H1 (cell line): ENCODE data around the gene TTC28.
"Not testable (repeated sequence)": the region's sequence is repeated elsewhere in the genome, so short reads cannot be mapped to it uniquely, and the experiment has no call there.

Experiments
- CHD1 ChIP-seq: IDR thresholded peaks from 2 replicates; pipeline ENCODE4 v1.6.1; 2012; ENCODE audit warnings: low read depth, low read length, improper control_type of control experiment
- EP300 ChIP-seq, 2 experiments: IDR thresholded peaks; 1 replicate in 1 of 2; 2 replicates in 1 of 2; pipeline ENCODE4 v1.6.1; 2011 to 2012; ENCODE audit warnings: low read depth in 2 of 2, low read length in 2 of 2, mild to moderate bottlenecking in 2 of 2, borderline replicate concordance in 1 of 2, inconsistent platforms in 1 of 2, moderate library complexity in 1 of 2
- HDAC2 ChIP-seq, 2 experiments: fragments of 300-600 bp in 1 of 2; sonication (generic) in 1 of 2; IDR thresholded peaks; 2 replicates each; pipeline ENCODE4 v1.6.1; 2011 to 2012; ENCODE audit warnings: low read depth in 2 of 2, low read length in 2 of 2, mild to moderate bottlenecking in 2 of 2, moderate library complexity in 2 of 2, borderline replicate concordance in 1 of 2, inconsistent platforms in 1 of 2
- MAFK ChIP-seq: IDR thresholded peaks from 2 replicates; pipeline ENCODE4 v1.6.1; 2012; ENCODE audit warnings: low read depth, mild to moderate bottlenecking, improper control_type of control experiment, low read length
- NANOG ChIP-seq: IDR thresholded peaks from 2 replicates; pipeline ENCODE4 v1.6.1; 2011; ENCODE audit warnings: low read length, low read depth, mild to moderate bottlenecking, inconsistent platforms; ENCODE audit not compliant: insufficient read depth, poor library complexity, severe bottlenecking
- POLR2AphosphoS5 ChIP-seq: IDR thresholded peaks from 2 replicates; pipeline ENCODE4 v1.6.1; 2011; ENCODE audit warnings: low read depth, low read length
- SAP30 ChIP-seq: fragments of 300-600 bp; sonication (generic); IDR thresholded peaks from 2 replicates; pipeline ENCODE4 v1.7.1; 2012; ENCODE audit warnings: low read length, moderate library complexity, mild to moderate bottlenecking, inconsistent platforms; ENCODE audit not compliant: insufficient read depth, insufficient replicate concordance
- SP2 ChIP-seq: IDR thresholded peaks from 2 replicates; pipeline ENCODE4 v1.6.1; 2012; ENCODE audit warnings: mild to moderate bottlenecking, low read length, inconsistent platforms
- TAF7 ChIP-seq: optimal IDR thresholded peaks from 2 replicates; pipeline ENCODE3; 2011; ENCODE audit warnings: low read depth, mild to moderate bottlenecking, inconsistent platforms, low read length, moderate library complexity, borderline replicate concordance
- TF ChIP-seq, protein P1 (sequence below): IDR thresholded peaks from 2 replicates; pipeline ENCODE4 v1.6.1; 2011; ENCODE audit warnings: low read length, improper control_type of control experiment
- TF ChIP-seq, protein P2 (sequence below), 3 experiments: IDR thresholded peaks; 1 replicate in 2 of 3; 2 replicates in 1 of 3; pipeline versions ENCODE4 v1.5.1 to v1.6.1; 2011; ENCODE audit warnings: low read length in 3 of 3, mild to moderate bottlenecking in 3 of 3, inconsistent platforms in 2 of 3, low read depth in 1 of 3, moderate library complexity in 1 of 3; ENCODE audit not compliant: insufficient read depth in 1 of 3; ENCODE audit errors: control extremely low read depth in 1 of 3

DNA sequence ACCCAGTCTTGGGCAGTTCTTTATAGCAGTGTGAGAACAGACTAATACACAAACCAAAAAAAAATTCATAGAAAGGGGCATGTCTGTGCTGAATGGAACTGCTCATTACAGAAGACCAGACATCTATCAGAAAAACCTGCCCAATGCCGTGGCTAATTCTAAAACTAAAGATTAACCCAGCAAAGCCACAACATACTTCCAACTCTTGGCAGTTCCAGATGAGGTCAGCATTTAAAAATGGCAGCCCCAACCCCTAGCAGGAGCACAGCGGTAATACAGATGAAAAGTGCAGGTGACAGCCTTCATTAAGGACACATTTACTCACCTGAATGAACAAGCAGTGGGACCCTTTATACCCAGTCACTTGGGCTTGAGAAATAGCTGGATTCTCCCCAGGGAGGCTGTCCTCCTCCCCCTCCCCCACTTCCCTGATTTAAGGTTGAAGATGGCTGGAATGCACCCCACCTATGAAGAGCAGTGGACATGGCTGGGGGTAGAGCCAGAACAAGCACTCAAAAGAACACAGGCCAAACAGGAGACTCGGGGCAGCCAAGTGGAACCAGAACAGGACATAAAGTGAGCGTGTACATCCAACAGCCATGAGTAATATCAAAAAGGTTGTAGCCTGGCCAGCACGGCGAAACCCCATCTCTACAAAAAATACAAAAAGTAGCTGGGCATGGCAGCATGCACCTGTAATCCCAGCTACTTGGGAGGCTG lies 13.6 kb upstream of the TTC28 start:
- TF ChIP-seq POLR2AphosphoS5; HDAC2 (IDR thresholded peaks at IDR 0.05; ENCODE audit: borderline replicate concordance in 1 of 2, low read depth in 2 of 2, low read length in 2 of 2); SAP30; MAFK; CHD1; NANOG; TAF7; SP2; EP300 (IDR thresholded peaks at IDR 0.05; ENCODE audit: borderline replicate concordance in 1 of 2, low read depth in 2 of 2, low read length in 2 of 2): not testable (repeated sequence)
- TF ChIP-seq, protein P1, sequence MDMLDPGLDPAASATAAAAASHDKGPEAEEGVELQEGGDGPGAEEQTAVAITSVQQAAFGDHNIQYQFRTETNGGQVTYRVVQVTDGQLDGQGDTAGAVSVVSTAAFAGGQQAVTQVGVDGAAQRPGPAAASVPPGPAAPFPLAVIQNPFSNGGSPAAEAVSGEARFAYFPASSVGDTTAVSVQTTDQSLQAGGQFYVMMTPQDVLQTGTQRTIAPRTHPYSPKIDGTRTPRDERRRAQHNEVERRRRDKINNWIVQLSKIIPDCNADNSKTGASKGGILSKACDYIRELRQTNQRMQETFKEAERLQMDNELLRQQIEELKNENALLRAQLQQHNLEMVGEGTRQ, result not testable (repeated sequence)
- TF ChIP-seq, protein P2, sequence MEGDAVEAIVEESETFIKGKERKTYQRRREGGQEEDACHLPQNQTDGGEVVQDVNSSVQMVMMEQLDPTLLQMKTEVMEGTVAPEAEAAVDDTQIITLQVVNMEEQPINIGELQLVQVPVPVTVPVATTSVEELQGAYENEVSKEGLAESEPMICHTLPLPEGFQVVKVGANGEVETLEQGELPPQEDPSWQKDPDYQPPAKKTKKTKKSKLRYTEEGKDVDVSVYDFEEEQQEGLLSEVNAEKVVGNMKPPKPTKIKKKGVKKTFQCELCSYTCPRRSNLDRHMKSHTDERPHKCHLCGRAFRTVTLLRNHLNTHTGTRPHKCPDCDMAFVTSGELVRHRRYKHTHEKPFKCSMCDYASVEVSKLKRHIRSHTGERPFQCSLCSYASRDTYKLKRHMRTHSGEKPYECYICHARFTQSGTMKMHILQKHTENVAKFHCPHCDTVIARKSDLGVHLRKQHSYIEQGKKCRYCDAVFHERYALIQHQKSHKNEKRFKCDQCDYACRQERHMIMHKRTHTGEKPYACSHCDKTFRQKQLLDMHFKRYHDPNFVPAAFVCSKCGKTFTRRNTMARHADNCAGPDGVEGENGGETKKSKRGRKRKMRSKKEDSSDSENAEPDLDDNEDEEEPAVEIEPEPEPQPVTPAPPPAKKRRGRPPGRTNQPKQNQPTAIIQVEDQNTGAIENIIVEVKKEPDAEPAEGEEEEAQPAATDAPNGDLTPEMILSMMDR (IDR thresholded peaks at IDR 0.05; ENCODE audit: control extremely low read depth in 1 of 3, insufficient read depth in 1 of 3, low read depth in 1 of 3, low read length in 3 of 3), result not testable (repeated sequence)
